Measurements from ENCODE around the gene CTDP1.

CTDP1 gene

GRCh38 chr18:79679552-79680099 lies at the start of gene CTDP1:
CTDP1 (plus strand) TSS chr18:79679803; CDS start chr18:79679948, 145 bp downstream.
- peak; percentile 92 for DNase-seq

GRCh38 chr18:79630281-79631095 lies 49.1 kb upstream of the CTDP1 start:
- DNase-seq: peak; percentile 41

- peak; percentile 37 for DNase-seq
Observed at GRCh38 chr18:79631096-79631507, 48.5 kb upstream of the CTDP1 start.

GRCh38 chr18:79631761-79632446 lies 47.7 kb upstream of the CTDP1 start:
- DNase-seq: peak; percentile 32

- no peak for DNase-seq
Observed at GRCh38 chr18:79632765-79633164, 46.8 kb upstream of the CTDP1 start.

- no peak for DNase-seq
Observed at GRCh38 chr18:79634186-79634585, 45.4 kb upstream of the CTDP1 start.

- DNase-seq: peak; percentile 44
Observed at GRCh38 chr18:79634593-79635426, 44.8 kb upstream of the CTDP1 start.

- DNase-seq: no peak
Observed at GRCh38 chr18:79635427-79635726, 44.2 kb upstream of the CTDP1 start.

- no peak for DNase-seq
Observed at GRCh38 chr18:79637181-79637920, 42.3 kb upstream of the CTDP1 start.

- no peak for DNase-seq
Observed at GRCh38 chr18:79637921-79638909, 41.4 kb upstream of the CTDP1 start.

- no peak for DNase-seq
Observed at GRCh38 chr18:79639072-79639829, 40.4 kb upstream of the CTDP1 start.

GRCh38 chr18:79640064-79640672 lies 39.4 kb upstream of the CTDP1 start:
- no peak for DNase-seq

GRCh38 chr18:79640875-79641274 lies 38.7 kb upstream of the CTDP1 start:
- peak; percentile 29 for DNase-seq

- DNase-seq: no peak
Observed at GRCh38 chr18:79641722-79642497, 37.7 kb upstream of the CTDP1 start.

- DNase-seq: no peak
Observed at GRCh38 chr18:79642626-79643025, 37.0 kb upstream of the CTDP1 start.

- DNase-seq: no peak
Observed at GRCh38 chr18:79643054-79643984, 36.3 kb upstream of the CTDP1 start.

GRCh38 chr18:79644006-79644665 lies 35.5 kb upstream of the CTDP1 start:
- DNase-seq: peak; percentile 88

Measured in islet precursor cell (in vitro differentiated cells).